BE2C (cell line): ENCODE results near the gene CLEC16A.
A peak's percentile ranks its signal among the peaks of the same experiment; 100 is the strongest.

Experiments
- DNase-seq: peaks from one replicate; pipeline ENCODE4 v3.0.0-alpha.2; 2020
- H3K27me3 ChIP-seq: fragments of 250-450 bp; sonication (Bioruptor Pico); 2 replicates; pipeline ENCODE4 v1.5.1; 2020; ENCODE audit warnings: mild to moderate bottlenecking
- H3K36me3 ChIP-seq: fragments of 250-450 bp; sonication (Bioruptor Pico); 2 replicates; pipeline ENCODE4 v1.5.1; 2020; ENCODE audit warnings: mild to moderate bottlenecking
- H3K4me1 ChIP-seq: fragments of 250-450 bp; sonication (Bioruptor Pico); 2 replicates; pipeline ENCODE4 v1.5.1; 2020
- H3K4me3 ChIP-seq: 2 replicates; pipeline ENCODE4 v1.5.1; 2011; ENCODE audit warnings: low read depth, low read length
- H3K9me3 ChIP-seq: fragments of 250-450 bp; sonication (Bioruptor Pico); 2 replicates; pipeline ENCODE4 v1.5.1; 2020
- CTCF ChIP-seq: IDR thresholded peaks from 2 replicates; pipeline ENCODE4 v1.5.1; 2012; ENCODE audit warnings: mild to moderate bottlenecking, low read depth, low read length

The CLEC16A gene

GRCh38 chr16:10947211-10947787 is 2.9 kb downstream of the CLEC16A start:
- Histone ChIP-seq H3K4me1 (peaks cover 6% of the 10 kb centered on the region), H3K36me3 (no peaks in the 10 kb centered on the region; the same call in 1 of the 2 replicates), H3K27me3 (no peaks in the 10 kb centered on the region), H3K4me3 (no peak overlapping the region), H3K9me3 (no peaks in the 10 kb centered on the region)
- TF ChIP-seq CTCF: no peak
- DNase-seq: no peak

DNA sequence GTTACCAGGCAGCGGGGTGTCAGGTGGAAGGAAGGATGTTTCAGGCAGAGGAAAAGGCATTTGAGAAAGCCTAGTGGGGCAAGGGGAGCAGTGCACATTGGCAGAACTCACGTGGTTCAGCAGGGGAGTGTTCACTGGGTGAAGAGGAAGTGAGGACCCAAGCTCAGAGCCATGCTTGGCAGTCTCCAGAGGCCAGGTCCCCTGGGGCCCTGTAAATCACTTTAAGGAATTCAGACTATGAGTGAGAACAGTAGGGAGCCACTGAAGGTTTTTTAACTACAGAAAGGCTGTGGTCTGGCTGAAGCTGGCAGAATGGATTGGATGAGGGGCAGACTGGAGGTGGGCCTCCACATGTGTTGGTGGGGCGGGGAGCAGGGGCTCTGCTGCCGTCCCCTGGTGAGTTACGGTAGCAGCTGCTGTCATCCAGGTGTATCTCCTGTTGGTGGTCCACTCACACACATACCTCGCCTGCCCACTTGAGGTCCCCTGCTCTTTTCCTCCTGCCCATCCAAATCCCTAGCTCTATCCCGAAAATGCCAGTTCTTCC is 5.1 kb downstream of the CLEC16A start:
- no peaks in the 10 kb centered on the region for H3K27me3 ChIP-seq
- H3K4me3 ChIP-seq: no peak overlapping the region
- H3K4me1 ChIP-seq: peaks cover 6% of the 10 kb centered on the region
- H3K9me3 ChIP-seq: no peaks in the 10 kb centered on the region
- DNase-seq: no peak
- TF ChIP-seq CTCF: no peak
- no peaks in the 10 kb centered on the region; the same call in 1 of the 2 replicates for H3K36me3 ChIP-seq

- no peak for DNase-seq
- Histone ChIP-seq H3K27me3 (no peaks in the 10 kb centered on the region), H3K4me1 (peaks cover 12% of the 10 kb centered on the region), H3K36me3 (no peaks in the 10 kb centered on the region; the same call in 1 of the 2 replicates), H3K4me3 (no peak overlapping the region), H3K9me3 (no peaks in the 10 kb centered on the region)
- TF ChIP-seq CTCF: no peak
These were observed 6.0 kb downstream of the CLEC16A start for GRCh38 chr16:10950393-10950792.

- no peaks in the 10 kb centered on the region for H3K9me3 ChIP-seq
- no peaks in the 10 kb centered on the region for H3K27me3 ChIP-seq
- no peaks in the 10 kb centered on the region; the same call in 1 of the 2 replicates for H3K36me3 ChIP-seq
- TF ChIP-seq CTCF: no peak
- peaks cover 12% of the 10 kb centered on the region for H3K4me1 ChIP-seq
- no peak overlapping the region for H3K4me3 ChIP-seq
- DNase-seq: no peak
These were observed 6.7 kb downstream of the CLEC16A start for GRCh38 chr16:10951026-10951425.

DNA sequence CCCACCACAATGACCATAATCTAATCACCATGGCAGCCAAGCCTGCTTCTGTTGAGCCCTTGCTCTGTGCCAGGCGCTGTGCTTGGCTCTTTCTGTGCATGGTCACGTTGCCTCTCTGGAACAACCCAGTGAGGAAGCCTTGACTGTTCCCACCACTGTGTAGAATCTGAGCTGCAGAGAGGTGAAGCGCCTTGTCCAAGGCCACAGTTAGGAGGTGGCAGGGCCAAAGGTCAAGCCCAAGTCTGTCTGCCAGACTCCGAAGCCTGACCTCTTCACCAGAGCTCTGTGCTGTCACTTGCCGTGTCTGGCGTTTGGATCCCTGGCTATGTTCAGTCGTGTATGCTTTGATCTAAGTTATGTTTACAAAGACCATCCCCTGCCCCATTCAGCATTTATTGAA is 10.5 kb downstream of the CLEC16A start:
- peaks cover 5% of the 10 kb centered on the region for H3K36me3 ChIP-seq
- no peak overlapping the region for H3K4me3 ChIP-seq
- peaks cover 19% of the 10 kb centered on the region for H3K4me1 ChIP-seq
- H3K27me3 ChIP-seq: no peaks in the 10 kb centered on the region
- TF ChIP-seq CTCF: no peak
- no peaks in the 10 kb centered on the region for H3K9me3 ChIP-seq
- no peak for DNase-seq

DNA sequence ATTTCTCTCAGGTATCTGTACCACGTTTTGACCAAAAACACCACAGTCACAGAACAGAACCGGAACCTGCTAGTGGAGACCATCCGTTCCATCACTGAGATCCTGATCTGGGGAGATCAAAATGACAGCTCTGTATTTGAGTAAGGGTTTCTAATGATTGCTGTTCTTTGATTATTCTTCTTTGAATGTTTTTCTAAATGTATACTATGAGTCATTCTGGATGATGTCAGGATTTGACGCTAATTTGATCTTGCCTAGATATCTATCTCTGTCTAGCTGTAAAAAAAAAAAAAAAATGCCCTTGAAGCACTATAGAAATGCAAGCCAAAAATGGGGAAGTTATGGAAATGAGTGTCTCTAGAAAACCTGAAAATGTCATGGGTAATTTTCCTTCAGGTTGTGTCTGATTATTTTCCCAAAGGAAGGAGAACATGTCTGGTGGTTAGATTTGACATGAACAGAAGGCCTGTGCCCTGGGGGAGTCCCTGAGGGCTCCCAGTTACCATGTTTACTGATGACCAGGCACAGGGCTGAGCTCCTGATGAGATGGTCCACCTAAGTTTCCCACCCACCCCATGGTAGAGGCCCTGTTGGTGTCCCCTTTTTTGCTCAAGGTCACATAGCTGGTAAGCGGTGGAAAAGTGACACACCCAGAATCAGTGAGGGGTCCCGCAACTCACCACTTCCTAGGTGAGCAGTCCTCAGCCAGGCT is 13.6 kb downstream of the CLEC16A start:
- Histone ChIP-seq H3K4me3 (no peak overlapping the region), H3K4me1 (peaks cover 12% of the 10 kb centered on the region), H3K36me3 (peaks cover 5% of the 10 kb centered on the region), H3K27me3 (no peaks in the 10 kb centered on the region), H3K9me3 (no peaks in the 10 kb centered on the region)
- TF ChIP-seq CTCF: no peak
- peak; percentile 36 for DNase-seq
